Mesothelial cell of epicardium (in vitro differentiated cells): ENCODE results near the gene ANO3. TPM values are rescaled to one million over a fixed set of nuclear protein-coding genes. Genes with fewer than 3 reads are reported as not detected.

Source experiments
- DNase-seq, 2 experiments: peaks; one replicate each; pipeline ENCODE4 v3.0.0; 2021; ENCODE audit warnings: low spot score in 2 of 2; ENCODE audit not compliant: unreplicated experiment in 2 of 2
- H3K27ac Mint-ChIP-seq: 2 replicates; pipeline ENCODE4 v1.8.0; 2021; ENCODE audit warnings: mixed read lengths
- H3K27me3 Mint-ChIP-seq: 2 replicates; pipeline ENCODE4 v1.8.0; 2021; ENCODE audit warnings: low read depth, mixed read lengths
- H3K36me3 Mint-ChIP-seq: 2 replicates; pipeline ENCODE4 v1.8.0; 2021; ENCODE audit warnings: mixed read lengths
- H3K4me1 Mint-ChIP-seq: 2 replicates; pipeline ENCODE4 v1.8.0; 2021; ENCODE audit warnings: mixed read lengths
- H3K4me3 Mint-ChIP-seq: 2 replicates; pipeline ENCODE4 v1.8.0; 2021; ENCODE audit warnings: mild to moderate bottlenecking, moderate library complexity, mixed read lengths
- H3K9me3 Mint-ChIP-seq: 2 replicates; pipeline ENCODE4 v1.8.0; 2021; ENCODE audit warnings: mixed read lengths
- CTCF ChIP-seq: fragments of 200-600 bp; sonication (generic); IDR thresholded peaks from one replicate; pipeline ENCODE4 v1.5.0; 2021; ENCODE audit warnings: antibody characterized with exemption; ENCODE audit not compliant: unreplicated experiment
- total RNA-seq: library from RNA; stranded (reverse); gene quantifications from 3 replicates; pipeline ENCODE4 v1.2.1, GENCODE V29; 2021

ANO3 gene
- total RNA-seq, 1 donor from 2014 or later = 0.13 TPM

GRCh38 chr11:26613759-26614158, 281.8 kb downstream of the ANO3 start:
- H3K4me1 Mint-ChIP-seq = peaks cover 7% of the 10 kb centered on the region
- DNase-seq = no peak
- peaks cover 22% of the 10 kb centered on the region for H3K9me3 Mint-ChIP-seq
- peaks cover 4% of the 10 kb centered on the region for H3K36me3 Mint-ChIP-seq
- no peak overlapping the region for H3K4me3 Mint-ChIP-seq
- no peaks in the 10 kb centered on the region for H3K27me3 Mint-ChIP-seq
- H3K27ac Mint-ChIP-seq = no peak overlapping the region
- TF ChIP-seq CTCF = no peak

- H3K27me3 Mint-ChIP-seq = no peaks in the 10 kb centered on the region
- peaks cover 3% of the 10 kb centered on the region for H3K9me3 Mint-ChIP-seq
- peak overlapping the region; percentile 36 for H3K27ac Mint-ChIP-seq
- H3K4me1 Mint-ChIP-seq = peaks cover 16% of the 10 kb centered on the region
- no peak for DNase-seq
- no peak overlapping the region for H3K4me3 Mint-ChIP-seq
- TF ChIP-seq CTCF = no peak
- peaks cover 2% of the 10 kb centered on the region for H3K36me3 Mint-ChIP-seq
Measured at GRCh38 chr11:26618441-26618840, 286.5 kb downstream of the ANO3 start.

- DNase-seq = no peak
- no peak for TF ChIP-seq CTCF
- Mint-ChIP-seq H3K27ac (no peak overlapping the region), H3K4me3 (no peak overlapping the region), H3K4me1 (peaks cover 16% of the 10 kb centered on the region), H3K27me3 (no peaks in the 10 kb centered on the region), H3K36me3 (no peaks in the 10 kb centered on the region), H3K9me3 (no peaks in the 10 kb centered on the region)
Measured at GRCh38 chr11:26620282-26621045, 288.5 kb downstream of the ANO3 start.

GRCh38 chr11:26621132-26621531, 289.2 kb downstream of the ANO3 start:
- Mint-ChIP-seq H3K36me3 (no peaks in the 10 kb centered on the region), H3K4me3 (no peak overlapping the region), H3K9me3 (no peaks in the 10 kb centered on the region), H3K4me1 (peaks cover 16% of the 10 kb centered on the region), H3K27ac (no peak overlapping the region), H3K27me3 (no peaks in the 10 kb centered on the region)
- no peak for DNase-seq
- no peak for TF ChIP-seq CTCF

GRCh38 chr11:26622181-26622580, 290.3 kb downstream of the ANO3 start:
- TF ChIP-seq CTCF = no peak
- Mint-ChIP-seq H3K36me3 (no peaks in the 10 kb centered on the region), H3K4me1 (peaks cover 16% of the 10 kb centered on the region), H3K27me3 (peaks cover 2% of the 10 kb centered on the region), H3K4me3 (no peak overlapping the region), H3K9me3 (no peaks in the 10 kb centered on the region), H3K27ac (no peak overlapping the region)
- no peak for DNase-seq
